Measurements from ENCODE around the gene DMBX1. TPM values are rescaled to one million over a fixed set of nuclear protein-coding genes. Genes with fewer than 3 reads are reported as not detected.
A peak's percentile ranks its signal among the peaks of the same experiment; 100 is the strongest.

The DMBX1 gene
- total RNA-seq, 1 donor from 2014 or later, result 0.04 TPM

DNA sequence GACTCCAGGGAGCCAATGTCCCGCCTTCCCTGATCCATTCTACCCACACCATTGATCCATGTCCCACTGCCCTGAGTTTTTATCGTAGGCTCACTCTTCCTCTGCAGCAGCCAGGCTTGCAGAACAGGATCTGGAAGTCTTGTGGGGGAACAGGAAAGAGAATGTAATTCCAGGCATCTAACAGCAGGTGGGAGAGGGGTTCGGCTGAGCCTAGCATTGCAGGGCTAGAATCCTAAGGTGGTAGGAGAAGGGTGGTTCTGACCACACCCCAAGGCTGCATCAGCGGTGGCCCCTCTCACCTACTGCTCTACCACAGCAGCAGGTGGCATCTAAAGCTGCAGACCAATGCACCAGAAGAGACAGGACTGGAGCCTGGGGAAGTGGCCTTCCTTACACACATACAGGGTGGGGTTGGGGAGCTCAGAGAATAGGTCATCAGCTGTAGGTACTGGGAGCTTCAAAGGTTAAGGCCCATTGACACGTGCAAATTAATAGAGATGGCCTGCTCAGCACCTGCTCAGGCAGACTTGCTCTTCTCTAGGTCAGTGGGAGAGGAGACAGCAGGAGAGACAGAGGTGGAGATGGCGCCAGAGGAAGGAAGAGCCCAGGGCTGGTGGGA, 41.3 kb downstream of the DMBX1 start:
- TF ChIP-seq, protein P1, sequence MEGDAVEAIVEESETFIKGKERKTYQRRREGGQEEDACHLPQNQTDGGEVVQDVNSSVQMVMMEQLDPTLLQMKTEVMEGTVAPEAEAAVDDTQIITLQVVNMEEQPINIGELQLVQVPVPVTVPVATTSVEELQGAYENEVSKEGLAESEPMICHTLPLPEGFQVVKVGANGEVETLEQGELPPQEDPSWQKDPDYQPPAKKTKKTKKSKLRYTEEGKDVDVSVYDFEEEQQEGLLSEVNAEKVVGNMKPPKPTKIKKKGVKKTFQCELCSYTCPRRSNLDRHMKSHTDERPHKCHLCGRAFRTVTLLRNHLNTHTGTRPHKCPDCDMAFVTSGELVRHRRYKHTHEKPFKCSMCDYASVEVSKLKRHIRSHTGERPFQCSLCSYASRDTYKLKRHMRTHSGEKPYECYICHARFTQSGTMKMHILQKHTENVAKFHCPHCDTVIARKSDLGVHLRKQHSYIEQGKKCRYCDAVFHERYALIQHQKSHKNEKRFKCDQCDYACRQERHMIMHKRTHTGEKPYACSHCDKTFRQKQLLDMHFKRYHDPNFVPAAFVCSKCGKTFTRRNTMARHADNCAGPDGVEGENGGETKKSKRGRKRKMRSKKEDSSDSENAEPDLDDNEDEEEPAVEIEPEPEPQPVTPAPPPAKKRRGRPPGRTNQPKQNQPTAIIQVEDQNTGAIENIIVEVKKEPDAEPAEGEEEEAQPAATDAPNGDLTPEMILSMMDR (IDR thresholded peaks at IDR 0.05; ENCODE audit: insufficient read depth, low read length, poor library complexity, severe bottlenecking), result peak; percentile 17
- DNase-seq (ENCODE audit: low read depth), result no peak
- H3K4me3 ChIP-seq (ENCODE audit: low read depth, low read length), result no peak overlapping the region
- H3K36me3 ChIP-seq (ENCODE audit: control insufficient read depth, insufficient read depth, low read length), result no peaks in the 10 kb centered on the region
- peaks cover 50% of the 10 kb centered on the region for H3K27me3 ChIP-seq (ENCODE audit: control insufficient read depth, insufficient read depth, low read length)

DNA sequence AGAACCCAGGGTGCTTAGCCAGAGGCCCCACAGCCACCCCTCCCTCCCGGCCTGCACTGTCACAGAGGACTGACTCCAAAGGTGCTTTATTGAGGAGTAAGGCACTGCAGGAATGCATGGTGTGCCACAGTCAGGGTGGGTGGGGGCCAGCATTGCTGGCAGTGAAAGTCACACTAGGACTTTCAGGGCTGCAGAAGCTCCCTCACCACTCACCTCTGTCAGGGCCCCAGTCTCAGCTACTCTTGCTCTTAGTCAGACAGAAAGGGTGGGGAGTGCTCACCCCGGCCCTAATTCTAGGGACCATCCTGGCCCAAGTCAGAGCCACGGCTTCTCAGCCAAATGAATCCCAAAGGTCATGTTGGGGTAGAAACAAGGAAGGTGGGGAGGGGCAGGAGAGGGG, 42.5 kb downstream of the DMBX1 start:
- no peaks in the 10 kb centered on the region for H3K36me3 ChIP-seq (ENCODE audit: control insufficient read depth, insufficient read depth, low read length)
- TF ChIP-seq, protein P1 (IDR thresholded peaks at IDR 0.05; ENCODE audit: insufficient read depth, low read length, poor library complexity, severe bottlenecking), result no peak
- no peak for DNase-seq (ENCODE audit: low read depth)
- H3K27me3 ChIP-seq (ENCODE audit: control insufficient read depth, insufficient read depth, low read length), result peaks cover 42% of the 10 kb centered on the region
- H3K4me3 ChIP-seq (ENCODE audit: low read depth, low read length), result no peak overlapping the region

DNA sequence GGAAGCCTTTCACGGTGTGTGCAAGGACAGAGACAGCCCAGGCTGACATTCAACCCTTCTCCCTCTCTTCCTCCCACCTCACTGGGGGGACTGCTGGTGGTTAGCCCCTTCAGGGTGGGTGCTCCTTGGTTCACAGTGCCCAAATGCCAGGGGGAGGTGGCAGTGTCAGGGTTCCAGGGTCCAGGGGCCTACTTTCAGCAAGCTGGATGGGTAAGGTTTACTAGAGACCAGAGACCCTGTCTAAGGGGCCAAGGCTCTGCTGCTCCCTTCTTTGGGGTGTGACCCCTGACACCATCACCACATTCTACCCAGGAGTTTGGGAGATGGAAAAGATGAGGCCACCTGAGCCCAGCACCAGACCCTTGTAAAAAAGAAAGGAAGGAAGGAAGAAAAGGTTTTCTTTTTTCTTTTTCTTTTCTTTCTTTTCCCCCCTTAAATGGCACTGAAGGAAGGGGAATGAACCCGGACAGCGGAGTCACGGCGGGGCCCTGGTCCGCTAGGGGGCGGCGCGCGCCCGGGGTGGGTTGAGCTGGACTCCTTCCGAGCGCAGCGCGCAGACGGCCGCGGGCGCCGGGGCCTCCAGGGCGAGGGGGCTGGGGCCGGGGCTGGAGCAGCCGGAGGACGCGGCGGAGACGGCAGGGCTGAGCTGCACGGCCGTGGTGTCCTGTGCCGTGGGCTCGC, 43.0 kb downstream of the DMBX1 start:
- Histone ChIP-seq H3K36me3 (ENCODE audit: control insufficient read depth, insufficient read depth, low read length) (no peaks in the 10 kb centered on the region), H3K4me3 (ENCODE audit: low read depth, low read length) (peak overlapping the region; percentile 10), H3K27me3 (ENCODE audit: control insufficient read depth, insufficient read depth, low read length) (peaks cover 37% of the 10 kb centered on the region)
- DNase-seq (ENCODE audit: low read depth), result no peak
- TF ChIP-seq, protein P1 (IDR thresholded peaks at IDR 0.05; ENCODE audit: insufficient read depth, low read length, poor library complexity, severe bottlenecking), result peak; percentile 73

DNA sequence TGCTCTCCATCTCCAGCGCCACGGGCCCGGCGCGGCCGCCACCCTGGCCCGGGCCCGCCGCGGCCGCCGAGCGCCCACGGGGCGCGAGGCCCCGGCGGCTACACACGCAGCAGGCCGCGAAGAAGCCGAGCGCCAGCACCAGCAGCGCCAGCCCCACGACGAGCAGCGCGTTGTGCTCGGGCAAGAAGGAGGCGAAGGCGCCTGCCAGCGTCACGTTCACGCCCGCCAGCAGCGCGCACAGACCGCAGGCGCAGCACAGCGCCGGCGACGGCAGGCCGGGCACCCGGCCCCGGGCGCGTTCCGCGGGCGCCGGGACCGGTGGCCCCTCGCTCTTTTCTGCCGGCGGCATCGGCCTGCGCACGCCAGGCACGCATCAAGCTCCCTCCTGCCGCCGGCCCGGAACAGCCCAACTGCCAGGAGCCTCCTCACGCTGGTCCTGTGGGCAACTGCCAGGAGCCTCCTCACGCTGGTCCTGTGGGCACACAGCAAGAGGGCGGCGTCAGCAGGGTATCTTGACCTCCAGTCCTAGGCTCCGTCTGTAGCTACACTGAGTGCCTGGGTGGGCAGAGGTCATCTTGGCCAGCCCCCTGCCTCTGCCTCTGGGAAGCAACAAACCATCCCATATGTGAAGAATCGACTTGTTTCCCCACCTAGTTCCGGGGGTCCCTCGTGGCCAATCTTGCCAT, 43.7 kb downstream of the DMBX1 start:
- no peak for DNase-seq (ENCODE audit: low read depth)
- Histone ChIP-seq H3K27me3 (ENCODE audit: control insufficient read depth, insufficient read depth, low read length) (peaks cover 37% of the 10 kb centered on the region), H3K36me3 (ENCODE audit: control insufficient read depth, insufficient read depth, low read length) (no peaks in the 10 kb centered on the region), H3K4me3 (ENCODE audit: low read depth, low read length) (peak overlapping the region; percentile 10)
- TF ChIP-seq, protein P1 (IDR thresholded peaks at IDR 0.05; ENCODE audit: insufficient read depth, low read length, poor library complexity, severe bottlenecking), result no peak

GRCh38 chr1:46535063-46535462, 45.4 kb downstream of the DMBX1 start:
- TF ChIP-seq, protein P1 (IDR thresholded peaks at IDR 0.05; ENCODE audit: insufficient read depth, low read length, poor library complexity, severe bottlenecking), result peak; percentile 60
- Histone ChIP-seq H3K36me3 (ENCODE audit: control insufficient read depth, insufficient read depth, low read length) (no peaks in the 10 kb centered on the region), H3K4me3 (ENCODE audit: low read depth, low read length) (no peak overlapping the region), H3K27me3 (ENCODE audit: control insufficient read depth, insufficient read depth, low read length) (peaks cover 29% of the 10 kb centered on the region)
- no peak for DNase-seq (ENCODE audit: low read depth)

All from kidney epithelial cell (primary cell).